Ovary (tissue), 3 donors: ENCODE data around the gene MTURN.

Source experiments
- EP300 ChIP-seq: sonication (generic); formaldehyde crosslinking; IDR thresholded peaks from one replicate; pipeline ENCODE4 v1.6.1; 2017; ENCODE audit warnings: antibody characterized with exemption
- TF ChIP-seq, protein P1 (sequence below), 3 donors: fragments of 450-650 bp in 2 of 3; fragments of 200-600 bp in 1 of 3; IDR thresholded peaks; one replicate each; pipeline versions ENCODE4 v1.5.1 to v1.8.0; 2016 to 2022; ENCODE audit warnings: antibody characterized with exemption in 3 of 3, mild to moderate bottlenecking in 1 of 3
- donor health status: DM: no; HTN: no; CAD: no.

DNA sequence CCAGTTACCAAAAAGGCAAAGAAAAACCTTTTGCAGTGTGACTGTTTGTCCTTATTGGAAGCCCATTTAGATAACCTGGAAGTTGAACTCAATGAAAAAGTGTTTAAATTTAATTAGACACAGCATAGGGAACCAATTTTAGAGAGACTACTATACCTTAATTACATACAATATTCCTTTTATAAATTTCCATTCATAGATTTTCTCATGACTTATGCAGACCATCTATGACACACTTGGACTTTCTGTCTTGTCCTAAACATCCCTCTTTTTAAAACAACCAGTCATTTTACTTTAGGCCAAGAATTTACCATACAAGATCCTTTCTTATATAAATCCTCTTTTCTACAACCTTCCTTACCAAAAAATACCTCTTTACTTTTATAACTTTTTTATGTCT is 61.6 kb downstream of the MTURN start:
- TF ChIP-seq, protein P1, sequence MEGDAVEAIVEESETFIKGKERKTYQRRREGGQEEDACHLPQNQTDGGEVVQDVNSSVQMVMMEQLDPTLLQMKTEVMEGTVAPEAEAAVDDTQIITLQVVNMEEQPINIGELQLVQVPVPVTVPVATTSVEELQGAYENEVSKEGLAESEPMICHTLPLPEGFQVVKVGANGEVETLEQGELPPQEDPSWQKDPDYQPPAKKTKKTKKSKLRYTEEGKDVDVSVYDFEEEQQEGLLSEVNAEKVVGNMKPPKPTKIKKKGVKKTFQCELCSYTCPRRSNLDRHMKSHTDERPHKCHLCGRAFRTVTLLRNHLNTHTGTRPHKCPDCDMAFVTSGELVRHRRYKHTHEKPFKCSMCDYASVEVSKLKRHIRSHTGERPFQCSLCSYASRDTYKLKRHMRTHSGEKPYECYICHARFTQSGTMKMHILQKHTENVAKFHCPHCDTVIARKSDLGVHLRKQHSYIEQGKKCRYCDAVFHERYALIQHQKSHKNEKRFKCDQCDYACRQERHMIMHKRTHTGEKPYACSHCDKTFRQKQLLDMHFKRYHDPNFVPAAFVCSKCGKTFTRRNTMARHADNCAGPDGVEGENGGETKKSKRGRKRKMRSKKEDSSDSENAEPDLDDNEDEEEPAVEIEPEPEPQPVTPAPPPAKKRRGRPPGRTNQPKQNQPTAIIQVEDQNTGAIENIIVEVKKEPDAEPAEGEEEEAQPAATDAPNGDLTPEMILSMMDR (IDR thresholded peaks at IDR 0.05), result no peak
- TF ChIP-seq EP300, result no peak
